GM21717 (cell line): ENCODE data around the gene TOM1L1.

Experiments used
- ATAC-seq: cut with Tn5 transposase; IDR thresholded peaks from one replicate; pipeline ENCODE4 v1.9.1; 2021; ENCODE audit warnings: mild to moderate bottlenecking, moderate library complexity; ENCODE audit not compliant: unreplicated experiment

The TOM1L1 gene

DNA sequence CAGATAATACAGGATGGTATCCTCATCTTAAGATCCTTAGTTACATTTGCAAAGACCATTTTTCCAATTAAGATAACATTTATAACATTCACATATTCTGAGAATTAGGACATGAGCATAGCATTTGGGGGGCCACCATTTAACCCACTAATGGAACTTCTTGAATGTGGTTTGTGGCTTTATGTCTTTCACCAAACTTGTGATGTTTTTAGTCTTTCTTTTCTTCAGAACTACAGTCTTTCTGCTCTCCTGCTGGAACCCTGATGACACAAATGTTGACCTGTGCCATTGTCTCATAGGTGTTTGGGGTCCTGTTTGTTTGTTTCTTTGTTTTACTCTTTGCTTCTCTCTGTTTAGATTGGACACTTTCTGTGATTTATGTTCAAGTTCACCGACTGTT, 44.6 kb downstream of the TOM1L1 start:
- ATAC-seq = no peak

DNA sequence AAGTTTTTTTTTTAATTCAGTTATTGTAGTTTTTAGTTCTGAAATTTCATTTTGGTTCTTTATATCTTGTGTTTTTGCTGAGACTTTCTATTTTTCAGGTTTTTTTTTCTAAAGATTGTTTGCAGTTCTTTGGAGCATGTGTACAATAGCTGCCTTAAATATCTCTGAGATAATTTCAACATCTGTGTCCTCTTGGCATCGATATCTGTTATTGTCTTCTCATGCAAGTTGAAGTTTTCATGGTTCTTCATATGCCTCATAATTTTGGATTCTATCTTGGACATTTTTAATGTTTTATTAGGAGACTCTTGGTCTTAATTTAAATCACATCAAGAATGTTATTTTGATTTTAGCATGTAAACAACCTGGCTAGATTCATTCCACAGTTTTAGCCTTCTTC, 45.0 kb downstream of the TOM1L1 start:
- ATAC-seq = no peak

DNA sequence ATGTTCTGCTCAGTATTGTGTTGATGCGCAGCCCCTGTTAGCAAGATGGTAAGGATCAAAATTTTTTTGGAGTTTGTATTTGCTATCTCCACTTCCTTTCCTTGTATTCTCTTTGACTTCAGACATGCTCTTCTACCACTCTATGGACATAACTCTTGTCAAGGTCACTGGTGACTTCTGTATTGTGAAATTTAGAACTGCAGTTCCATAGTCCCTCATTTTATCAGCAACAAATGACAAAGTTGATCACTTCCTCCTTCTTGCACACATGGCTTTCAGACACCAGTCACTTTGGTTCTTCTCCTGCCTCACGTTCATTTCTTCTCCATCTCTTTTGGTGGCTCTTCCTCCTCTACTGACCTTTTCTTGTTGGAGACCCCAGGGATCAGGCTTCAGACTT, 46.7 kb downstream of the TOM1L1 start:
- no peak for ATAC-seq

DNA sequence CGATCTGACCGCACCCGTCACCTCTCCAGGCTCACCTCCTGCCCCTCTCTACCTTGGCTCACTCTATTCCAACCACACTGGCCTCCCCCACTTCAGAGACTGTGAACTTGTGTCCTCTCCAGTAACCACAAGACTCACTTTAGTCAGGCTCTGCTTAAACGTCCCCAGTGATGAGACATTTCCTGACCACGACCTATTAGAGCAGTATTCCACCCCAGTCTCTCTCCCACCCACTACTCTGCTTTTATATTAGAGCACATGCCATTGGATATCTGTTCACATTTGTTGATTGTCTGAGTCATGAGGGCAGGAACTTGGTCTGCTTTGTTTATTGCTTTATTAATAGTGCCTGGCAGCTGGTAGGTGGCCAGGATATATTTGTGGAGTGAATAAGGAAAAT, 47.7 kb downstream of the TOM1L1 start:
- no peak for ATAC-seq

DNA sequence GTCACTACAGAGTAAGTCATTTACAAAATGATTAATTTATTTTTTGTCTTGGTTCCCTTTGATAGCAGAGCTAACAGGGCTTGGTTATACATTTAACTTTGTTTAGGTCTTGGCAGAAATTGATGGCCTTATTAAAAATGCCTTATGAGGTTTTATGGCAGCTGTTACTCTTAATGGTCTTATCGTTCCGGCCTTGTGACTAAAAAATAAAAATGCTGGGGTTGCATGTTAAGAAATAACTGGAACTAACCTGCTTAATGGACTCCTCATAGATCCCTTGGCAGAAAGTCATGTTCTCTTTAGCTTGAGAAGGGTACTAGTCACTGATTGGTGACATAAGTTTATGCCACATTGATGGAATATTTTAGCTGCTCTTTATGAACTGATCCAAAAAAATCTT, 49.5 kb downstream of the TOM1L1 start:
- ATAC-seq = no peak

DNA sequence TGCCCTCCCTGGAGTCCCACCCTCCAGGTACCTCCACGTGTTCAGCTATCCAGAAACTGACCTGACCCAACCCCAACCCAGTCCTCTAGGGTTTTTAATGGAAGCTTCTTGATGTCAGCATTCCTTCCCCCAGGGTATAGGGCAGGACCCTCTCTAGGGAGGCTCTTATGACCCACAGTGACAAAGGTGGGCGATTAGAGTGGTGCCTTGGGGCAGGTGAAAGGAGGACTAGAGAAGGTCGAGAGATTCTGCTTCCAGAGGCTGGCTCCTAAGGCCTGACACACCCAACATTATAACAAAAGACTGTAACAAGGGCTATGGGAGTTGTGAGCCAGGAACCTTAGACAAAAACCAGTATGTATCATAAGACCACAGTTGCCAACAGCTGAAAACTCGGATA, 50.6 kb downstream of the TOM1L1 start:
- ATAC-seq = no peak

DNA sequence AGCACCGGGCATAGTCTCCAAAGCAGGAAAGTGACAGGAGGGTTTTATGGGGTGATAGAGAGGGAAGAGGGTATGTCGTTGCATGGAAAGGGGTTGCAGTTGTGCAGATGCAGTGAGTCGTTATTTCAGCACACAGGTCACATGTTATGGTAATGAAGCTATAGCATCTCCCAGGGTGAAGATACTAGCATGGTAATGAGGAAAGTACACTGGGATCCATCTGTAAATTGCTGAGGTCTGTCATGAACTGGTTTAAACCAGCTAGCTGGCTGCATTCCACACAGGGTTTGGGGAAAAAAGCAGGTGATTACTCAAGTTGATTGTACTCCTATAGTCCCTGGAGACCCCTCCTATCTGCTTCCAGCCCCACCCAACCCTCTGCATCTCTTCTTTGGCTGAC, 56.1 kb downstream of the TOM1L1 start:
- no peak for ATAC-seq

DNA sequence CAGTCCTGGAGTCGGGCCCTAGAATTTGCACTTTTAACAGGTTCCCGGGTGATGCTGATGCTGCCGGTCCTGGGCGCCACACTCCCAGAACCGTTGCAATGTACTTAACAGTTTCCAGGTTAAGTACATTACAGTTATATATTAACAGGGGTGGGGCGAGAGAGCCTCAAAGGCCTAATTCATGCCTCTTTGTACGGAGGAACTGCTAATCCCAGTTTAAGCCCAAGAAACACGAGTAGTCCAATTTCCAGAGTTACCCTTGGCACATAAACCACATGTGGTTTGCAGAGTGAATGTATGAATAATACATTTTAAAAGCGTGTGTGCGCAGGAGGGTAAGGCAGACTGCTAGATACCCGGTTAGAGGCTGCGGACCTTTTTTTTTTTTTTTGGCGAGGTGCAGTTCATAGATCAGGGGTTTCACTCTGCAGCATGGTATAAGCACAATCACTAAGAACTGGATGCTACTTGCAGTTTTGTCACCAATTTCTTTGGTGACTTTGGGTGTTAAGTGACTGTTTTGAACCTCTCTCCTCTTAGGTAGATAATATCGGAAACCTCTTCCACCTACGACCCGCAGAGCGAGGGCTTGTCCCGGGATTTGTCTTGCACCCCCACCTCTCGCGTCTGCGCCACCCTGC, 67.1 kb downstream of the TOM1L1 start:
- ATAC-seq = peak; percentile 61

DNA sequence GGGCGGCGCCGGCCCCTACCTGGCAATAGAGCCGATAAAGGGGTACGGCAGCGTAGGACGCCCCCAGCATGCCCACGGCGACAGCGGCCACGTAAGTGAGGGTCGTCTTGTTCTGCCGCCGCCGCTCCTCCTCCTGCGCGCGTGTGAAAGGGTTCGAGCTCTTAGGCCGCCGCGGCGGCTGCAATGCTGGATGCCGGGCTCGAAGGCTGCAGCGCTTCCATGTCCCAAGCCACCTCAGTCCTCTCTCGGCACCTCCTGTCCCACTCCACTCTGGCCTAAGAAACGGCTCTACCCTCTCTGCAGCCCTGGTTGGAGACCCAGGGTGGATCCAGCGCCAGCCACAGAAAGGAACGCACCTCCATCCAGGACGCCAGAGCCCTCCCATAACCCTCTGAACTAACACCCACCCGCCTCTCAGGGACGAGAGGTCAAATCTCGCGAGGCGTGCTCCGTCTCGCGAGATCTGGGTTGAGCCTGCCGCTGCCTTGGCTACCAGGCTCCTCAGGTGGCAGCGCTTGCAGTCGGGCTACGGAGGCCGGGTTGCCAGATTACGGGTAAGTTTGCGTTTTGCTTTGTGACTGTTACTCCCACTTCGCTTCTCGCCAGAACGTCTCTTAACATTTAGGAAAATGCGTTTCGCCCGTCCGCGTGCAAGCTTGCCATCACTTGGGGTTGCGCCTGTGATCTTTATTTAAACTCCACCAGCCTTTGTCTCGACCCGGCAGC, 67.8 kb downstream of the TOM1L1 start, which contains the start of the genes COX11 and STXBP4:
COX11 (minus strand) TSS at position 393 of the 726 bp plus-strand sequence; CDS start at position 385, 8 bp downstream.
STXBP4 (plus strand) TSS at position 504 of the 726 bp plus-strand sequence. CDS start 17,455 bp downstream, outside the sequence.
- ATAC-seq = peak; percentile 97

DNA sequence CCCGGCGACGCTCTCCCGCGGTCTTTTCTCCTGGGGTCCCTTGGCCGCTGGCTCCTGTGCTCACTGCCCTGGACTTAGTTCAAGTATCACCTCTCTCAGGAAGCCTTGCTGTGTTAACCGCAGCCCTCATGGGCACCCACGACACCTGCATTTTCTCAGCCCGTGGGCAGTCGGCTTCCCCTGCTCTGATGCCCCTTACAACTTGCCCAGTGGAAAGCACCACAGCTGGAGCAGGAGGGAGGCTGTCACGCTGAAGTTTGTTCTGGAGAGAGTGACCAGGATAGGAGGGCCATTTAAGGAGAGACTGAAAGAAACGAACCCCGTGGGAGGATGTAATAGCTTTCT, 68.3 kb downstream of the TOM1L1 start:
- ATAC-seq = peak; percentile 34

DNA sequence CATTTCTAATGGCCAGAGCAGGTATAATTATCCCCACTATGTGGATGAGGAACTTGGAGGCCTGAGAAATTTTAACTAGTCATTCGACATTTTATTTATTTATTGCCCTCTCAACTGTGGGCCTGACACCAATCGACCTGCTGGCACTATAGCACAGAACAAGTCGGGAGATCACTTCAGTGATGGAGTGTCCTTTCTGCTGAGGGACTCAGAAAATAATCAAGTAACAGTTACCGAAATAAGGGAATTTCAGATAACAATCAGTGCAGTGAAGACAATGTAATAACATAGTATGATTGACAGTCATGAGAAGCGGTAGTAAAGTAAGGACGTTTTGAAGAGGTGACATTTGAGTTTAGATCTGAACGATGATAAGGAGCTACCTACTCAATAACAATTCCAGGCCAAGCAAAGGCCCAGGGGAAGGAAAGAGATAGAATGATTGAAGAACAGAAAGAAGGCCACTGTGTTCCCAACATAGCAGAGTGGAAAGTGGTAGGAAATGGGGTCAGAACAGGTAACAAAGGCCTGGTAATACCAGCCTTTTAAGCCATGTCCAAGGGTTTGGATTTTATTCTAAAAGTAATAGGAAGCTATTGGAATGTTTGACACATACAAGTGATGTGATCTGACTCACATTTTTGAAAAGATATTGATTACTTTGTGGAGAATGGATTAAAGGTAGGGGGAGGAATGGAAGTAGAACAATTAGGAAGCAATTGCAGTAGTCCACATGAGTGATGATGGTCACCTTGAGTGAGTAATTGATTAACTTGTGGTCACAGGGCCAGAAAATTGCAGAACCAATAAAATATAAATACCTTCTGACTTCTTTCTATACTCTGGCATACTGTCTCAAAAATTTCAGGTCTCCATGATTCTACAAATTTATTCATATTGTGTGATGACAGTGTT, 69.3 kb downstream of the TOM1L1 start:
- ATAC-seq = no peak

DNA sequence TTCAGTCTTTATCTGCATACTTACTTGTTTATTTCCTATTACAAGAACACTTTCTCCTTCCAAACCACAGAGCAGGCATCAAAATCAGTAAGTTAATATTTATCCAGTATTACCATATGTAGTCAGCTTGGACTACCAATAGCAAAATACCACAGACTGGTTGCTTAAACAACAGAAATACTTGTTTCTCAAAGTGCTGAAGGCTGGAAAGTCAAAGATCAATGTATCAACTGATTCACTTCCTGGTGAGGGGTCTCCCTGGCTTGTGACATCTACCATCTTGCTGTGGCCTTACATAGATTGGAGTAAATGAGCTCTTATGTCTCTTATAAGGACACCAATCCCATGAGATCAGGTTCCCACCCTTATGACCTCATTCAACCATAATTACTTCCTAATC, 70.5 kb downstream of the TOM1L1 start:
- ATAC-seq = no peak

DNA sequence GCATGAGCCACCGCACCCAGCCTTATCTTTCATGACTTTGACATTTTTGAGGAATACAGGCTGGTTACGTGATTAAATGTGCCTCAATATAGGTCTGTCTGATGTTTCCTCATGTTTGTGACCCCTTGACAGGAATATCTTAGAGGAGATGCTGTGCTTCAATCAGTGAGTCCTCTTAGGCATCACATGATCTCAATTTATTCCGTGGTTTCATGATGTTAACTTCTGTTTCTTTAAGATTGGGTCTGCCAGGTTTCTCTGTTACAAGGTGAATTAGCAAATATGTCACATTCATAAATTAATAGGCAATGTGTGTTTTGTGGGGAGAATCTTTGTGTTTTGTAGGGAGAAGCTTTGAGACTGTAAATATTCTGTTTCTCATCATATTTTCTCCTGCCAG, 71.2 kb downstream of the TOM1L1 start:
- ATAC-seq = no peak

DNA sequence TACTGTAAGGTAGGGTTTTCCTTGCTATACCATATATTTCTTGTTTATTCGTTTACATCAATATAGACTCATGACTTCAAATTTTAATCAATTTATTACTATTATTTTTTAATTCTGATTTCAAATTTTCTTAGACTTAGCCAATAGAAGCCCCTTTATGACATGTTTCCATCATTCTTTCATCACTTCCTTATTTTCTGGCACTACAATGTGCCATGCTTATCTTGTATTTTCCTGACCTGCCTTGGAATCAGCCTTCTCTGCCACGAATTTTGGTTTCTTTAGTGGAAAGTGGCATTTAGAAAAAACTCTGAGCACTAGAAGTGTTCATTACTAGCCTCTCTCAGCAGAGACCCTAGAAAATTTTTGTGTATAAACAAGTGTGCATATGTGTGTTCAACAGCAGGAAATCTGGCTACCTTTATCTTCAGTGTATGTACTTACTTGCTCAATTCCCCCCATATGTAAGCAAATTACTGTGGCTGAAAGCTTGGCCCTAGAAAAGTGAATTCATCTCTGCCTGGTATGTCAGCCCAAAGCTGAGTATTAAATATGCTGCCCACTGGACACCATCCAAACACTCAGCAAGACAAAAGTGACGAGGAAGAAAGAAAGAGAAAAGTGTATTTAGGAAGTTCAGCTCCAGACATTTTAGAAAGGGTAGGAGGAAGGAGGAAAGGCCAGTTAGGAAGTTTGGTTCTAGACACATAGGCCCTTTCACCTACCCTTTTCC, 71.9 kb downstream of the TOM1L1 start:
- ATAC-seq = no peak

DNA sequence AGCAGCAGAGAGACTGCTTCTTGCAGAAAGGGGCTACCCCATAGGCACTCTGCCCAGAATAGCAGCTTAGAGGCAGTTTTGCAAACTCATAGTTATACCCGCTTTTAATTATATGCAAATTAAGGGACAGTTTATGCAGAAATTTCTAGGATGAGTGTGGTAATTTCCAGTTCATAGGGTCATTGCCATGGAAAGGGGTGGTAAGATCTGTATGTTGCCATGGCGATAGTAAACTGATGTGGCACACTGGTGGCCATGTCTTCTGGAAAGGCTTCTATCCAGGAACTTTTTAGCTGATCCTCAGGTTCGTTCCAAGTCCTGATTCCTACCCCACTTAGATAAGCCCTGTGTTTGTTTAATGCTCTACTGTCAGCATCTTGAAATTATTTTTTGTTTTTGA, 74.1 kb downstream of the TOM1L1 start:
- no peak for ATAC-seq

DNA sequence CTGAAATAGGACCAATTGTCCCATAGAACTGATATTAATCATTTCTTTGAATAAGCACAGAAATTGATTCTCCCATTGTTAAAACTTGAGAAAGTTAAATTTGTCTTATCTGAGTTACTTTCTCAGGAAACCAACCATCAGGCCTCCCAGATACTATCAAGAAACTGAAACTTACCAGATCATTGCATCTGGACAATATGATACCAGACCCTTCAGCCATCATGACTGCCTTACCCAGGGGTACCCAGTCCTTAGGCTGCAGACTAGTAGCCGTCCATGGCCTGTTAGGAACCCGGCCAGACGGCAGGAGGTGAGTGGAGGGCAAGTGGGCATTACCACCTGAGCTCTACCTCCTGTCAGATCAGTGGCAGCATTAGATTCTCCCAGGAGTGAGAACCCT, 75.7 kb downstream of the TOM1L1 start:
- no peak for ATAC-seq

DNA sequence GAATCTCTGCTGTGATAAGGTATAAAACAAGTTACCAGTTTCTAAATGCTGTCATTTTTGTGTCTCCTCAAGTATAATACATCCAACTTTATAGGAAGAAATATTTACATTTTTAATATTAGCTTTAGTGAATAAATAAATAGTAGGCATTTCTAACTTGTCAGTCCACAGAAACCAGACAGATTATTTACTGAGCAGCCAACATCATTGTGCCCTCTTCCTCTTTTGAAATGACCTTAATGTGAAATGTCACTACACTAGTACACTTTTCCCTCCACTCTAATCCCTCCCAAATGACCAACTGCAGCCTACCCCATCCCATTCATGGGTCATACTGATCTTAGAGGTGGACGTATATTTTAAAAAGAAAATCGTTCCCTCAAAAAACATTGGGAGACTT, 77.1 kb downstream of the TOM1L1 start:
- no peak for ATAC-seq

DNA sequence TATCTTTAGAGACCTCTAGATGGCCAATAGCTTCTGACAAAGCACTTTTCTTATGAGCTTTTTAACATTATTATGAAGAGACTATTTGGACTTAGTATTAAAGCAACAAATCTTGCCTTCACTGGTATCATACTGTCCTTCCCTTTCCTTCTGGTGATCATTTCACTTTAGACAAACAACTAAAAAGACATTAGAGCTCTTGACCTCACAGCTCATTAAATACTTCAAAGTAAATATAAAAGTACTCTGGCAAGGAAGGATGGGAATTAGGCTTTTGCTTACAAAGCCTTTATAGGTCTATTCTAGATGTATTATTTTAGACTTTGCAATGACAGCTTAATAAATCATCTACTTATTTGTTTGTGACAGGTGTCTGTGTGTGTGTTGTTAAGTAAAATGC, 79.0 kb downstream of the TOM1L1 start:
- no peak for ATAC-seq

DNA sequence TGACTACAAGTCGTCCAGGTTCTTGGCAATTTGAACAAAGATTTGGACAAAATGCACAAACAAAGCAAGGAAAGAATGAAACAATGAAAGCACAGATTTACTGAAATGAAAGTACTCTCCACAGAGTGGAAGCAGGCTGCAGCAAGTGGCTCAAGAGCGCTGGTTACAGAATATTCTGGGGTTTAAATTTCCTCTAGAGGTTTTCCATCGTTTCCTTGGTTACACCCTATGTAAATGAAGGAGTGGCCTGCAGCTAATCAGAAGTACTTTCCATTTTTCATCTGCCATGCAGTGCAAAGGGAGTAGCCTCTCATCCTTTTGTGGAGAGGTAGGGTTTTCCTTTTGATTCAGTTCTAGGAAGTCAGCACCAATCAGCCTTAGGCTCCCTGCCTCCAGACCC, 79.7 kb downstream of the TOM1L1 start:
- no peak for ATAC-seq

DNA sequence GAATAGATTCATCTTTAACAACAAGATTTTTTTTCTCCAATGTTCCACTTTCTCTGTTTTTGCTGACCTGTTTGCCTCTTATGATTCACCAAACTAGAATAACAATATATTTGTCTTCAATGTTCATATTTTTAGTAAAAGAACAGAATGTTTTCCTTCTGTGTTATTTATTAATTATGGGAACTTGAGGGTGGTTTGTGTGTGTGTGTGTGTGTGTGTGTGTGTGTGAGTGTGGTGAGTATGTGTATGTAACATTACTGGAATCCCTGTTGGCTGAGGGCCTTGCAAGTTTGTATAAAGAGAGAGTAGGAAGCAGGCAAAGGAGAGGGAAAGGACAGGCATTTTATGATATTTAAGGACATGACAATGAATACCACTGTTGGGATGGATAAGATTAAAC, 81.7 kb downstream of the TOM1L1 start:
- ATAC-seq = no peak

DNA sequence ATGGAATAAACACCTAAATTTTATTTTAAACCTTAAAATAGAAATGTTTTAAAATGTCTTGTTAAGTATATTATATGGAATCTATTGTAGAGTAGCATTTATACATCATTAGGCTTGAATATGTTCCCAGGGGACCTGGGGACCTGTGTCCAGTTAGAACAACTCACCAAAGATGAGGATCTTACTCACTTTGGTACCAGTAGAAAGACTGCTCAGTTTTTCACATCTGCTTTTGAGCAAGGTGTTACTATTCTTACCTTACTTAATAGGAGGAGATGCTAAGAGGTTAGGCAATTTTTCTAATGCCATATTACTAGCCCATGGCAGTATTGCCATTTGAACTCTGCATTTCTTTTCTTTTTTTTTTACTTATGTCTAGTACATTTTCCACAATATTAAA, 82.6 kb downstream of the TOM1L1 start:
- ATAC-seq = no peak
